MG63 (cell line): ENCODE measurements around the gene ENDOV. TPM values are rescaled to one million over a fixed set of nuclear protein-coding genes. Genes with fewer than 3 reads are reported as not detected.
"Not testable (repeated sequence)": the region's sequence is repeated elsewhere in the genome, so short reads cannot be mapped to it uniquely, and the experiment has no call there.

Experiments
- DNase-seq: peaks from one replicate; pipeline ENCODE4 v3.0.0-alpha.2; 2020
- H3K27me3 ChIP-seq: fragments of 250-450 bp; sonication (Bioruptor Pico); 2 replicates; pipeline ENCODE4 v1.5.1; 2020; ENCODE audit warnings: mild to moderate bottlenecking, moderate library complexity
- H3K36me3 ChIP-seq: fragments of 250-450 bp; sonication (Bioruptor Pico); 2 replicates; pipeline ENCODE4 v1.5.1; 2020; ENCODE audit warnings: mild to moderate bottlenecking, moderate library complexity
- H3K4me3 ChIP-seq: fragments of 250-450 bp; sonication (Bioruptor Pico); 2 replicates; pipeline ENCODE4 v1.5.1; 2020; ENCODE audit warnings: mild to moderate bottlenecking, moderate library complexity
- H3K9me3 ChIP-seq: fragments of 250-450 bp; sonication (Bioruptor Pico); 2 replicates; pipeline ENCODE4 v1.5.1; 2020; ENCODE audit warnings: mild to moderate bottlenecking, moderate library complexity
- total RNA-seq: library from RNA; depleted of rRNA; stranded (reverse); fragments of >200 nt; shearing (Covaris generic); gene quantifications from 2 replicates; pipeline ENCODE4 v1.2.3, GENCODE V29; 2014; ENCODE audit warnings: low replicate concordance

The ENDOV gene
- total RNA-seq, 1 experiment from 2014 or later, result 39.7 TPM

DNA sequence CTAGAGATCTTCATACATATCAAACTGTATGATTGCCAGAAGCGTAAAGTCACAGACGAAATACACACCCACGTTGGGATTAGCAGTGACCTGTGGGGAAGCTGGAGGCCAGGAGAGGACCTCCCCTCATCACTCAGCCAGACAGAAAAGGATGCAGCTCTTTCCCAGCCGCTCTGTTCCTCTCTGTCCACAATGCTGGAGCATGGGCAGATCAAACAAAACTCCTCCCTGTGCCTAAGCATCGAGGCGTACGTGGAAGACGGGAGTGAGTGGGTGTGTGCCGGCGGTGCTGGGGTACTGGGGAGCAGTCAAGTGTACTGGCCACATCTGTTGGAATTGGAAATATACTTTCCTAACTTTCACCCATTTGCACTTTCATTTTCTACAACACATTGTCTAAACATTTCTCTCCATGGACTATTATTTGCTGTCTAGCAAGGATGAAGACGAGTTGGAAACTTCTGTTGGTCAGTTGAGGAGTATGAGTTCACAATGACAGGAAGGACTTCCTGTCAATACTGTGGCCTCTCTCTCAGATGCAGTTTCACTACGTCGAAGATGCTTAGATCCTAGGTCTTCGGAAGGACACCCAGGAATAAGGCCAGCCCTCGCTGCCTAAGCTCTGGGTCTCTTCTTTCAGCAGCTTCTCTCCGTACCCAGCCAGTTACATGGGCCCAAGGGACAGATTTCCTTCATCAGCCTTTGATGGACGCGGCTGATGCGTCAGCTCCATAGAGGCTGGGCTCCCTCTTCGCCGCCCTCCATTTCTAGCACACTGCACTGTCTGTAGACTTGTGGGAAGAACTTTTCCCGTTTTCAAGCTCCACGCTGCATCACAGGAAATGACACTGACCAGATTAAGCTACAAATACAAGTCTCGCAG is 30.6 kb upstream of the ENDOV start:
- H3K4me3 ChIP-seq, result no peak overlapping the region
- H3K36me3 ChIP-seq, result peaks cover 91% of the 10 kb centered on the region
- no peak for DNase-seq
- no peaks in the 10 kb centered on the region for H3K27me3 ChIP-seq
- no peaks in the 10 kb centered on the region for H3K9me3 ChIP-seq

DNA sequence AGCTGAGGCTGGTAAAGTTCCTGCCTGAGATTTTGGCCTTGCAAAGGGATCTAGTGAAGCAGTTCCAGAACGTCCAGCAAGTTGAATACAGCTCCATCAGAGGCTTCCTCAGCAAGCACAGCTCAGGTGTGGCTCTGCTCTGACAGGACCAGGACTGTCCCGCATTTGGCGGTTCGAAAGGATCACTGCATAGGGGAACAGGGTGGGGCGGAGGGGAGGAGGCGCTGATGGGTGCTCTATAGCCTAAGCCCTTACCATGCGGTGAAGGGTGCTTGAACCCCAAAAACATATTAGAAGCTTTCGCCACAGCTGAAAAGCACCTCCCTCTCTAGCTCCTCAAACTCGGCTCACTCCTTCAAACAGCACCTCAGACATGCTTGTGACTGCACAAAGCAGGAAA is 29.9 kb upstream of the ENDOV start:
- Histone ChIP-seq H3K36me3 (peaks cover 91% of the 10 kb centered on the region), H3K9me3 (no peaks in the 10 kb centered on the region), H3K27me3 (no peaks in the 10 kb centered on the region), H3K4me3 (no peak overlapping the region)
- no peak for DNase-seq

GRCh38 chr17:80386341-80386740 is 28.6 kb upstream of the ENDOV start:
- peaks cover 91% of the 10 kb centered on the region for H3K36me3 ChIP-seq
- no peaks in the 10 kb centered on the region for H3K9me3 ChIP-seq
- H3K4me3 ChIP-seq, result no peak overlapping the region
- no peak for DNase-seq
- no peaks in the 10 kb centered on the region for H3K27me3 ChIP-seq

DNA sequence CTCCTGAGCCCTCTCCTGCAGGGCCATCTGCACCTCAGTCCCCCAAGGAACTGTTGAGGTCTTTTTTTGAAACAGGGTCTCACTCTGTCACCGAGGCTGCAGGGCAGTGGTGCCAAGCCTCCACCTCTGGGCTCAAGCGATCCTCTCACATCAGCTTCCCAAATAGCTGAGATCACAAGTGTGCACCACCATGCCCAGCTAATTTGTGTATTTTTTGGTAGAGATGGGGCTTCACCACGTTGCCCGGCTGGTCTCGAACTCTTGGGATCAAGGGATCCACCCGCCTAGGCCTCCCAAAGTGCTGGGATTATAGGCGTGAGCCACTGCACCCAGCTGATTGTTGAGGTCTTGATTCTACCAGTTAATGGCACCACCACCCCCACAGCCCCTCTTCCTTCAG is 27.9 kb upstream of the ENDOV start:
- no peaks in the 10 kb centered on the region for H3K27me3 ChIP-seq
- no peaks in the 10 kb centered on the region for H3K9me3 ChIP-seq
- H3K4me3 ChIP-seq, result no peak overlapping the region
- H3K36me3 ChIP-seq, result peaks cover 90% of the 10 kb centered on the region
- DNase-seq, result no peak

- Histone ChIP-seq H3K4me3 (no peak overlapping the region), H3K9me3 (no peaks in the 10 kb centered on the region), H3K27me3 (no peaks in the 10 kb centered on the region), H3K36me3 (peaks cover 84% of the 10 kb centered on the region)
- DNase-seq, result no peak
Measured at GRCh38 chr17:80388175-80388574, 26.8 kb upstream of the ENDOV start.

GRCh38 chr17:80388601-80389000 is 26.4 kb upstream of the ENDOV start:
- H3K27me3 ChIP-seq, result no peaks in the 10 kb centered on the region
- H3K4me3 ChIP-seq, result no peak overlapping the region
- DNase-seq, result no peak
- H3K36me3 ChIP-seq, result peaks cover 82% of the 10 kb centered on the region
- no peaks in the 10 kb centered on the region for H3K9me3 ChIP-seq

DNA sequence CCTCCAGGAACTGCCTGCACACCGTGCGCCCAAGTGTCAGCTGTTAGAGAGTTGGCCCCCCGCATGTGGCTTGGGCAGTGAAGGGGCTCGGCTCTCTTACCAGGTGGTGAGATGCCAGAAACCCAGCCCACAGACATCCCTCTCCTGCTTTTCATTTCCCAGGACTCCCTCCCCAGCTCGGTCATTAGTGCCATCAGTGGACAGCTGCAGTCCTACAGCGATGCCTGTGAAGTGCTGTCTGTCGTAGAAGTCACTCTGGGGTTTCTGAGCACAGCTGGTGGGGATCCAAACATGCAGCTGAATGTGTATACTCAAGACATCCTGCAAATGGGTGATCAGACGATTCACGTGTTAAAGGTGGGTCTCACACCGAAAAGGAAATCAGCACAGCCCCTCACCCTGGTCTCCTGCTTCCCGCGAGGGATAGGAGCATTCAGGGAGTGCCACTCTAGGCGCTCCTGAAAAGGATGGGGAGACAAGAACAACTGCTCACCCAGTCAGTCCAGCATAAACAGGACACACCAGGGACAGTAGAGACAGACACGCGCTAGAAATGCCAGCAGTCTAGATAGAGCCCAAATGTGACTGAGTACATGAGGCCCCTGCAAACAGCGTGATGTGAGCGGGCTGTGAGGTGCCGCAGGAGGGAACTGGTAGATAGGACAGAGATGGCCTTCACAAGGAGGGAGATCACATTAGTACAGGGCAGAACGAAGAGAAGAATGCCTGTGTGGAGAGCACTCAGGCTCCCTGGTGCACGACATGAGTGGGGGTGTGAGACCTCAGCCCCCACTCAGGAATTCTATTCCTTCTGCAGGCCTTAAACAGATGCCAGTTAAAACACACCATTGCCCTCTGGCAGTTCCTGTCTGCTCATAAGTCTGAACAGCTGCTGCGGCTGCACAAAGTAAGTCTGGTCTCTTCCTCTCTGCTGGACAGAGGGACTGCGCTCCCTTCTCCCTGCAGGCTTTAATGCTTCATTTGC is 25.7 kb upstream of the ENDOV start:
- no peaks in the 10 kb centered on the region for H3K9me3 ChIP-seq
- no peak for DNase-seq
- no peaks in the 10 kb centered on the region for H3K27me3 ChIP-seq
- H3K4me3 ChIP-seq, result no peak overlapping the region
- H3K36me3 ChIP-seq, result peaks cover 81% of the 10 kb centered on the region

GRCh38 chr17:80393241-80393890 is 21.6 kb upstream of the ENDOV start:
- Histone ChIP-seq H3K4me3 (no peak overlapping the region), H3K27me3 (no peaks in the 10 kb centered on the region), H3K36me3 (peaks cover 57% of the 10 kb centered on the region), H3K9me3 (no peaks in the 10 kb centered on the region)
- no peak for DNase-seq

DNA sequence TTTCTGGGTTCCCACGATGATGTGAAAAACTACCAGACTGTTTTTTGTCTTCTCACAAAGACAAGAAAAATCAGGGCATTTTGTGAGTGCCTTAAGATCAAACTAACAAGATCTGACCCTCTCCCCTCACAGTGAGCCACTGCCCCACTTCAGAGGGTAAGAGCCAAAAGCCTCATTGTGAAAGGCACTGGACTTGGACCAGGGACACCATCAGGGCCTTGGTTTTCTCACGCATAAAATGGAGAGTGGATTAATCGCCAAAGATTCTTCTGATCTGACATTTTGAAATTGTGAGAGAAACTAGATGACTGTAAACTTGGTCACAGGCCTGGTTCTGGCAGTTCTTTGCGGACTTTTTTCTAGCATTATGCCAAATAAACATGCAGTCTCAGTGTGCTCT is 21.0 kb upstream of the ENDOV start:
- no peak overlapping the region for H3K4me3 ChIP-seq
- H3K36me3 ChIP-seq, result peaks cover 51% of the 10 kb centered on the region
- no peaks in the 10 kb centered on the region for H3K27me3 ChIP-seq
- no peak for DNase-seq
- no peaks in the 10 kb centered on the region for H3K9me3 ChIP-seq

DNA sequence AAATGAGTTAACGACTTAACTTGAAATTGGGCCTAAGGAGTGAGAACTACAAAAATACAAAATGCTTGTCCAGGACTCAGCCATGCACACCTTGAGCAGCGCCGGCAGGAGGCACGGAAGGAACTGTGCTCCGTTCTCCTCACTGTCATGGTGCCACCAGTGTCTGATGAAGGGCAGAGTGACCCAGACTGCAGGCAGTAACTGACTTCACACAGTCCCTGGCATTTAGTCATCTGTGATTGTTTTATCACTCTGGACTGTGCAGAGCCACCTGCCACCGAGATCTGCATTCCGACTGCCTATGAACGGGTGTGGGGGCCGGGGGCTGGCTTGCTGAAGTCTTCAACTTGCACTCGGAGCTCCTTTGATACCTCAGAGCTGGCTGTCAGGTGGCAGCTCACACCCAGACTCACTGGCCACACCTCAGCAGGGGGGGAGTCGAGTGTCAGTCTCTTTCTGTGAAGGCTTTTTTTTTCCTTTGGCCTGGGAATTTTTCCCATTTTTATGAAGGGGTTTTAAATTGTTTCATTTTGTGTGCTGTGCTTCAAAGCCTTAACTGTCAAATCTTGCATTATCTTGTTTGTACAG is 20.2 kb upstream of the ENDOV start:
- Histone ChIP-seq H3K27me3 (no peaks in the 10 kb centered on the region), H3K36me3 (peaks cover 43% of the 10 kb centered on the region), H3K9me3 (no peaks in the 10 kb centered on the region), H3K4me3 (no peak overlapping the region)
- no peak for DNase-seq

DNA sequence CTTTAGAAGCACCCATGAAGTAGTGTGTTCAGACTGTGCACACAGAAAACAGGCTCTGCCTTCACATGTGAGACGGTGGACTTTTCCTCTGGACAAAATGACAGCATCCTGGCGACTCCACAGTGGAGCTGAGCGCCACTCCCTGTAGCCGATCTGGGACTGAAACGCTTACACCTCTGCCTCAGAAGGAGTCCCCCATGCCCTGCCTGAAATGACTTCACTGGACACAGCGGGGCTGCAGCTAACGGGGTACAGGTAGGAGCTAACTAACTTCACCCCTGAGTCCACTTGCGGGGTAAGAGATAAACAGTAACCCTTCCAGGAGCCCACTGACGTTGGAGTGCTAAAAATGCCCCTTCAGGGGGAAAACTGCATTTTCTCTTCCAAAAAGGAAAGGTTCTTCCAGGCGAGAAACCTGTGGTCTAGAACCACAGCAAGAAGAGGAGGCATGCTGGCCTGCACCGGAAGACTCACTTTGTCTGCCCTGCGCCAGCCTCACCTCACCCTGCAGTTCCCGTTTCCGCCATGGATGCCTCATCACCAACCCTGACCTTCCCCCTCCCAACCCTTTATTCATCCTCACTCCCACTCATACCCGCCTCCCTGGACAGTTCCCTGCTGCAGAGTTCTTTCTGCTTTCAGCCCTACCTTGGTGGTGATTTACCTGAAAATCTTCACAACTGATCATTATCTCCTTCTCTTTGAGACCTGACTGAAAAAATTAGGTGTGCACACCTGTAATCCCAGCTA is 19.4 kb upstream of the ENDOV start:
- H3K27me3 ChIP-seq, result no peaks in the 10 kb centered on the region
- no peaks in the 10 kb centered on the region for H3K9me3 ChIP-seq
- H3K4me3 ChIP-seq, result no peak overlapping the region
- DNase-seq, result no peak
- H3K36me3 ChIP-seq, result peaks cover 35% of the 10 kb centered on the region

GRCh38 chr17:80396157-80397033 is 18.6 kb upstream of the ENDOV start:
- Histone ChIP-seq H3K9me3 (no peaks in the 10 kb centered on the region), H3K36me3 (peaks cover 27% of the 10 kb centered on the region), H3K4me3 (no peak overlapping the region), H3K27me3 (no peaks in the 10 kb centered on the region)
- DNase-seq, result no peak

DNA sequence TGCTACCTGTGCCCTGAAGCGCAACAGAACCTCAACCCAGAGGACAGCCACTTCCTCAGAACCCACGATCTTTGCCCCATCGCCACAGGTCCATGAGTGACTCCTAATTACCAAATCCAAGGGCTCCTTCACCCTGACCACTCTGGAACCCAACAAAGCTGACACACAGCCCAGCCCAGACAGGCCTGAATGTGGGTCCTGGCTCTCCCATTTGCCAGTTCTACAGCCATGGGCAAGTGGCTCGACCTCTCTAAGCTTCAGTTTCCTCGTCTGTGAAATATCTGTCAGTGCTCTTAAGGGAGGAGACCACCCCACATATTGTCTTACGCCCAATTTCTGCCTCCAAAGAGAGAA is 18.0 kb upstream of the ENDOV start:
- H3K27me3 ChIP-seq, result no peaks in the 10 kb centered on the region
- H3K9me3 ChIP-seq, result no peaks in the 10 kb centered on the region
- no peak overlapping the region for H3K4me3 ChIP-seq
- DNase-seq, result no peak
- peaks cover 22% of the 10 kb centered on the region for H3K36me3 ChIP-seq

GRCh38 chr17:80397686-80398085 is 17.3 kb upstream of the ENDOV start:
- H3K36me3 ChIP-seq, result peaks cover 19% of the 10 kb centered on the region
- no peaks in the 10 kb centered on the region for H3K9me3 ChIP-seq
- no peak overlapping the region for H3K4me3 ChIP-seq
- no peaks in the 10 kb centered on the region for H3K27me3 ChIP-seq
- no peak for DNase-seq

DNA sequence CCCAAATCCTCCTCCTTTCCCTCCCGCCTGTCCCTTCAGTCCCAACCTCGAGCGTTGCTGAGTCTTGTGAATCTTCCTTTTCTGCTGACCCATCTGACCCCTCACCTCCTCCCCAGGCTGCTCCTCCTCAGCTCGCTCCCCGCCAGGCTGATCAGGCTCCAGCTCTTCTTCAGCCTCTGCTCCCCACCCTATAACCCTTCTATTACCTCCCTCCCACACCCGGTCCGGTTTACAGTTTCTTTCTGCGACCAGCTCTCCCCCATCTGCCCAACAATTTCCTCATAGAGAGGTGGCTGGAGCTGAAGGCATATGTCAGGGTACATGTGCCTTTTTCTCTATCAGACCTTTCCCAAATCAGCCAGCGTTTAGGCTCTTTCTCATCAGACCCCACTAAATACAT is 13.9 kb upstream of the ENDOV start:
- H3K4me3 ChIP-seq, H3K27me3 ChIP-seq, H3K9me3 ChIP-seq, H3K36me3 ChIP-seq, DNase-seq: not testable (repeated sequence)
